SU-DHL-6 (cell line): Measurements from ENCODE around the gene KCND2.

Experiments
- H2AFZ ChIP-seq: fragments of 200-600 bp; sonication (generic); 2 replicates; pipeline ENCODE4 v1.6.1; 2014; ENCODE audit warnings: low read depth, mild to moderate bottlenecking, moderate library complexity, mixed read lengths, antibody characterized with exemption, low read length; ENCODE audit not compliant: severe bottlenecking
- H3F3A ChIP-seq: fragments of 200-600 bp; shearing (Covaris generic); 2 replicates; pipeline ENCODE4 v1.6.0; 2016; ENCODE audit warnings: antibody characterized with exemption, mild to moderate bottlenecking; ENCODE audit not compliant: insufficient read depth
- H3K27ac ChIP-seq: fragments of 200-600 bp; sonication (generic); 2 replicates; pipeline ENCODE4 v1.5.1; 2016; ENCODE audit warnings: low read depth, mild to moderate bottlenecking, low read length, moderate library complexity, mixed read lengths
- H3K27me3 ChIP-seq: fragments of 200-600 bp; sonication (generic), shearing (Covaris generic); 2 replicates; pipeline ENCODE4 v1.6.0; 2014; ENCODE audit warnings: mild to moderate bottlenecking, low read length
- H3K36me3 ChIP-seq: fragments of 200-600 bp; sonication (generic); 2 replicates; pipeline ENCODE4 v1.6.1; 2014; ENCODE audit warnings: mild to moderate bottlenecking, low read length, mixed read lengths
- H3K4me2 ChIP-seq: fragments of 300-600, 200-600 bp; shearing (Covaris generic), sonication (generic); 2 replicates; pipeline ENCODE4 v1.6.0; 2014; ENCODE audit warnings: low read length, low read depth, mild to moderate bottlenecking; ENCODE audit not compliant: poor library complexity, severe bottlenecking
- H3K4me3 ChIP-seq: fragments of 200-600 bp; sonication (generic); 2 replicates; pipeline ENCODE4 v1.5.1; 2014; ENCODE audit warnings: antibody characterized with exemption, low read length, mild to moderate bottlenecking, mixed read lengths; ENCODE audit not compliant: insufficient read depth, poor library complexity, severe bottlenecking
- H3K79me2 ChIP-seq: fragments of 200-600 bp; sonication (generic); 2 replicates; pipeline ENCODE4 v1.6.1; 2014; ENCODE audit warnings: mild to moderate bottlenecking, low read length, moderate library complexity; ENCODE audit not compliant: insufficient read depth
- H3K9ac ChIP-seq: fragments of 200-600 bp; sonication (generic); 2 replicates; pipeline ENCODE4 v1.7.0; 2014; ENCODE audit warnings: mild to moderate bottlenecking, low read length
- H3K9me2 ChIP-seq: fragments of 200-600 bp; sonication (generic); replicated peaks from 2 replicates; pipeline ENCODE4 v1.6.1; 2014; ENCODE audit warnings: low read length; ENCODE audit not compliant: insufficient read depth
- H3K9me3 ChIP-seq: fragments of 200-600 bp; sonication (generic); 2 replicates; pipeline ENCODE4 v1.6.1; 2014; ENCODE audit warnings: low read length, mixed read lengths; ENCODE audit not compliant: insufficient read depth
- H4K20me1 ChIP-seq: fragments of 200-600 bp; sonication (generic); 2 replicates; pipeline ENCODE4 v1.6.1; 2014; ENCODE audit warnings: low read depth, mild to moderate bottlenecking, antibody characterized with exemption, low read length, moderate library complexity, mixed read lengths
- EZH2phosphoT487 ChIP-seq: fragments of 200-600 bp; sonication (generic), shearing (Covaris generic); conservative IDR thresholded peaks from 2 replicates; pipeline ENCODE4 v1.6.1; 2018; ENCODE audit warnings: mild to moderate bottlenecking, antibody characterized with exemption, low read length, moderate library complexity, mixed read lengths
- TF ChIP-seq, protein P1 (sequence below): fragments of 200-600 bp; sonication (generic); IDR thresholded peaks from one replicate; pipeline ENCODE4 v1.5.1; 2017; ENCODE audit warnings: antibody characterized with exemption, mild to moderate bottlenecking, low read length, moderate library complexity; ENCODE audit not compliant: insufficient read depth, poor library complexity, severe bottlenecking

The KCND2 gene

DNA sequence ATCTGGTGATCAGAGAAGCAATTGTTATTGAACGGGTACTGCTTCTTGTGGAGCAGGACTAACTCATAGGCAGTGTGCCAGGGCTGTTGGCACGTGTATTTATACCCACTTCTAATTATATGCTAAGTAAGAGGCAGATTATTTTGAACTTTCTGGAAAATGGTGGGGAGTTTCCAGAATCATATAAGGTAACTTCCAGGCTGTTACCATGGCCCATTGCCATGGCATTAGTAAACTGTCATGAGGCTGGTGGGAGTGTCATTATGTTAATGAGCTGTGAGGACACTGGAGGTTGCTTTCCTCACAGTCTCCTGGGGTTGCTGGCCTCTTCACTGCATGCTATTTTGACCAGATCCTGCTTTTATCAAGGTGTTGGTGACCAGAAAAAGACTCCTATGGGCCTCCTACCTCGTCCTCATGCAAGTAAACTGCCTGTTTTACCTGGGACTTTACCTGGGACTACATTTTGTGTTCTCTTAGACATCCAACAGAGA lies 122.6 kb downstream of the KCND2 start:
- Histone ChIP-seq H3K36me3 (no peaks in the 10 kb centered on the region), H3K9ac (no peak overlapping the region), H3K9me3 (no peaks in the 10 kb centered on the region), H4K20me1 (no peaks in the 10 kb centered on the region), H3K9me2 (no peaks in the 10 kb centered on the region), H3K79me2 (no peaks in the 10 kb centered on the region), H3K27ac (no peak overlapping the region), H3K4me3 (no peak overlapping the region), H3K27me3 (no peaks in the 10 kb centered on the region), H3F3A (no peaks in the 10 kb centered on the region), H2AFZ (no peak overlapping the region), H3K4me2 (no peak overlapping the region)
- no peak for TF ChIP-seq EZH2phosphoT487
- TF ChIP-seq, protein P1, sequence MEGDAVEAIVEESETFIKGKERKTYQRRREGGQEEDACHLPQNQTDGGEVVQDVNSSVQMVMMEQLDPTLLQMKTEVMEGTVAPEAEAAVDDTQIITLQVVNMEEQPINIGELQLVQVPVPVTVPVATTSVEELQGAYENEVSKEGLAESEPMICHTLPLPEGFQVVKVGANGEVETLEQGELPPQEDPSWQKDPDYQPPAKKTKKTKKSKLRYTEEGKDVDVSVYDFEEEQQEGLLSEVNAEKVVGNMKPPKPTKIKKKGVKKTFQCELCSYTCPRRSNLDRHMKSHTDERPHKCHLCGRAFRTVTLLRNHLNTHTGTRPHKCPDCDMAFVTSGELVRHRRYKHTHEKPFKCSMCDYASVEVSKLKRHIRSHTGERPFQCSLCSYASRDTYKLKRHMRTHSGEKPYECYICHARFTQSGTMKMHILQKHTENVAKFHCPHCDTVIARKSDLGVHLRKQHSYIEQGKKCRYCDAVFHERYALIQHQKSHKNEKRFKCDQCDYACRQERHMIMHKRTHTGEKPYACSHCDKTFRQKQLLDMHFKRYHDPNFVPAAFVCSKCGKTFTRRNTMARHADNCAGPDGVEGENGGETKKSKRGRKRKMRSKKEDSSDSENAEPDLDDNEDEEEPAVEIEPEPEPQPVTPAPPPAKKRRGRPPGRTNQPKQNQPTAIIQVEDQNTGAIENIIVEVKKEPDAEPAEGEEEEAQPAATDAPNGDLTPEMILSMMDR, result no peak

DNA sequence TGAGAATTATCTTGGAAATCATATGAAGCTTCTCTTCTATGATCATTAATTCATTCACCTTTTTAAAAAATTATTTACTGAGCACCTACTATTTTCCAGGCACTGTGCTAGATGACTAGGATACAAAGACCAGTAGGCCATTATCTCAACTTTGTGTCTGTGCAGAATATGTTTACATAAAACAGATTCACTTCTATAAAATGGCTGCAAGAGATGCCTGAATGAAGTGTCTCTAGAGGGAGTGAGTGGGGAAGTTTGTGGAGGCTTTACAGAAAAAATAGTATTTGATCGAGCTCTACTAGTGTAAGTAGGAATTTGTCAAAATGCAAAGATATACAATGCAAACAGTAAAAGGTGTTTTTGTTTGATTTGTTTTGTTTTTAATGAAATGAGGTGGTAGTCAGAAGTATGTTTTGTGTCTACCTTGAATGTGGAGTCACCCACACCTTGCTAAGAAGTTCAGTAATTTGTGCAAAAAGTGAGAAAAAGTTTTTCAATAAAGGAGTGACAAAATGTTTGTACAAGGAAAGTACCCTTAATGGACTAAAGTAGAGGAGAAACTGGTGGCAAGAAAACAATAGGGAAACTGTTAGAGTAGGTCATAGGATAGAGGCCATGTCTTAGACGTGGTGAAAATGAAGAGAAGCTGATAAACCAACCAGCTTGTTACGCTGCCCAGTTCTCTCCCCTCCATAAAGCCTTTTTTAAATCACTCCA lies 125.5 kb downstream of the KCND2 start:
- H3K79me2 ChIP-seq, result no peaks in the 10 kb centered on the region
- H2AFZ ChIP-seq, result no peak overlapping the region
- H3K27me3 ChIP-seq, result no peaks in the 10 kb centered on the region
- H3K27ac ChIP-seq, result no peak overlapping the region
- no peaks in the 10 kb centered on the region for H3K9me2 ChIP-seq
- no peaks in the 10 kb centered on the region for H3K36me3 ChIP-seq
- TF ChIP-seq, protein P1, result no peak
- no peak for TF ChIP-seq EZH2phosphoT487
- H3K9me3 ChIP-seq, result no peaks in the 10 kb centered on the region
- H3K4me2 ChIP-seq, result no peak overlapping the region
- no peaks in the 10 kb centered on the region for H4K20me1 ChIP-seq
- no peaks in the 10 kb centered on the region for H3F3A ChIP-seq
- no peak overlapping the region for H3K4me3 ChIP-seq
- H3K9ac ChIP-seq, result no peak overlapping the region

DNA sequence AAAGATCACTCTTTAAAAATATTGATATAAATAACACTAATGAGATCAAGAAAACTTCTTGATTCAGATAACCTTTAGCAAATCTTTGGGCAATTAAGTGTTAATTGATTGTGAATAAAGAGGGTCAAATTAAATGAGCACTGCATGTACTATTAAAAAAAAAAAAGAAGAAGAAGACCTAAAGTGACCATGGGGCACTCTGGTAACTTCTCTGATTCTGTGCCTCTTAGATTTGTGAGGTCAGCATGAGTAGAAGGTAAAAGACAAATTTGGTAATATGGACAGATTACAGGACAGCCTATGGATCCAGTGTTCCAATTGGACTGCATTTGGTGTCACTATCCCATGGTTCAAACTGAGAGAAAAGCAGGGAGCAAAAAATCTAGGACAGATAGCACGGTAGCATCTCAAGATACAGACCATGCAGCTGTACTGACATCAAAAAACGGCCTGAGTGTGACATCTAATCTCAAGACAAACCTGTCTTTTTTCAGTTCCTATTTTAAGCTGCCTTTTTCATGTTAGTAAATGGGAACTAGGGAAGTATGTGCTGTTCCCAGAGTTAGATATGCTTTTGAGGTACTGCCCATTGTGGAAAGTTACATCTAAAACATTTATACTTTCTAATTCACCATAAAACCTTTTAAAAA lies 128.0 kb downstream of the KCND2 start:
- no peaks in the 10 kb centered on the region for H3K36me3 ChIP-seq
- no peak overlapping the region for H2AFZ ChIP-seq
- H3K4me3 ChIP-seq, result no peak overlapping the region
- H3F3A ChIP-seq, result no peaks in the 10 kb centered on the region
- H3K27me3 ChIP-seq, result no peaks in the 10 kb centered on the region
- H3K79me2 ChIP-seq, result no peaks in the 10 kb centered on the region
- TF ChIP-seq EZH2phosphoT487, result no peak
- TF ChIP-seq, protein P1, result no peak
- H3K9me2 ChIP-seq, result no peaks in the 10 kb centered on the region
- H3K9ac ChIP-seq, result no peak overlapping the region
- no peaks in the 10 kb centered on the region for H3K9me3 ChIP-seq
- H3K27ac ChIP-seq, result no peak overlapping the region
- H3K4me2 ChIP-seq, result no peak overlapping the region
- H4K20me1 ChIP-seq, result no peaks in the 10 kb centered on the region
